Hepatocyte (in vitro differentiated cells): ENCODE measurements around the gene ATP8A2.

Experiments
- CTCF ChIP-seq: fragments of 200-600 bp; sonication (generic); IDR thresholded peaks from 2 replicates; pipeline ENCODE4 v1.5.1; 2016; ENCODE audit warnings: antibody characterized with exemption, mild to moderate bottlenecking; ENCODE audit not compliant: poor library complexity
- EZH2 ChIP-seq: fragments of 200-600 bp; sonication (generic); IDR thresholded peaks from 2 replicates; pipeline ENCODE4 v1.6.1; 2016; ENCODE audit warnings: antibody characterized with exemption, mild to moderate bottlenecking, borderline replicate concordance
- EZH2phosphoT487 ChIP-seq: fragments of 200-600 bp; sonication (generic); IDR thresholded peaks from one replicate; pipeline ENCODE4 v1.6.1; 2018; ENCODE audit warnings: antibody characterized with exemption, mild to moderate bottlenecking, low read depth, moderate library complexity; ENCODE audit not compliant: unreplicated experiment, severe bottlenecking

- TF ChIP-seq CTCF = no peak
- no peak for TF ChIP-seq EZH2
- TF ChIP-seq EZH2phosphoT487 = no peak
These were observed 351.1 kb downstream of the ATP8A2 start for GRCh38 chr13:25722893-25723292.
